Stimulated activated CD8-positive, alpha-beta memory T cell treated with anti-CD3 and anti-CD28 coated beads, Interleukin-12 subunit alpha, Interleukin-12 subunit beta, amount 100 ng/mL, for 24 hours (primary cell): Measurements from ENCODE around the gene FUBP1.
"Not testable (repeated sequence)": the region's sequence is repeated elsewhere in the genome, so short reads cannot be mapped to it uniquely, and the experiment has no call there.

Experiments used
- DNase-seq: peaks from one replicate; pipeline ENCODE4 v3.0.0-alpha.2; 2020; ENCODE audit errors: extremely low read depth

FUBP1 gene

DNA sequence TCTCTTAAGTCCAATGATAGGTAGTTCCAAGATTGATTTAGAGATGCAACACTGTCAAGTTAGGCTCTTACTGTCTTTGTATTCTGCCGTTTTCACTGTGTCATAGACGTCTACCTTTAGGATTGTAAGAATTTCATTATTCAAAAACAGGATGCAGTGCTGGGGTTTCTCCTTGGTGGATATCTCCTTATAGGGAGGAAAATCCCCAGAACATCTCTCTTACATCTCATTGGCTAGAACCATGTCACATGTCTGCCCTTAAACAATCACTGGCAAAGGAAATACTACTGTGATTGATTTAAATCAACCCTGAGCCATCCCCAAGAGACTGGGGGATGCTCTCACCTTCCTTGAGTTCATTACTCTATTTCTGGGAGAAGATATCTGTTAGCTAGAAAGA lies 10.9 kb upstream of the FUBP1 start:
- DNase-seq = no peak

DNA sequence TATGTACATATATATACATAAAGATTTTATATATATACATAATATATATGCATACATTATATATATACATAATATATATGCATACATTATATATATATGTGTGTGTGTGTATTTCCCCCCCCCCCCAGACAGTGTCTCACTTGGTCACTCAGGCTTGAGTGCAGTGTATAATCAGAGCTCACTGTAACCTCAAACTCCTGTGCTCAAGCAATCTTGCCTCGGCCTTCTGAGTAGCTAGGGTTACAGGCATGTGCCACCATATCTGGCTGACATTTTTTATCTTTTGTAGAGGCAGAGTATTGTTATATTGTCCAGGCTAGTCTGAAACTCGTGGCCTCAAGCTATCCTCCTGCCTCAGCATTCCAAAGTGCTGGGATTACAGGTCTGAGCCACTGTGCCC lies 9.0 kb upstream of the FUBP1 start:
- DNase-seq = no peak

DNA sequence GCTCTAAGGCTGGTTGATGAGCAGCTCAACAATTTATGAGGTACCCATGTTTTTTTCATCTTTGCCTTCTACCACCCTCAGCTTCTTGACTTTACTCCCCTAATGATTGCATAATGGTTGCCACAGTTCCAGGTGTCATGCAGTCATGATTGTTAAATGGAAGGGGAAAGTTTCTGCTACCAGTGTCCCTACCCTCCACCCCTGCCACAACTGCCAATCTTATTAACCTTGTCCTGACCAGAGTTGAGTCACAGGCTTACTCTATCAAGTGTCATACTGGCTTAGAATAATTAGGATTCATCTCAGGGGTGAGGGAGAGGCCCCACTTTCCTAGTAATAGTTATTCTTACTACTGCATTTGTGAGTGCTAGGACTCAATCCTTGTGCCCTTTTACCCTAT lies 7.9 kb upstream of the FUBP1 start:
- DNase-seq = no peak

DNA sequence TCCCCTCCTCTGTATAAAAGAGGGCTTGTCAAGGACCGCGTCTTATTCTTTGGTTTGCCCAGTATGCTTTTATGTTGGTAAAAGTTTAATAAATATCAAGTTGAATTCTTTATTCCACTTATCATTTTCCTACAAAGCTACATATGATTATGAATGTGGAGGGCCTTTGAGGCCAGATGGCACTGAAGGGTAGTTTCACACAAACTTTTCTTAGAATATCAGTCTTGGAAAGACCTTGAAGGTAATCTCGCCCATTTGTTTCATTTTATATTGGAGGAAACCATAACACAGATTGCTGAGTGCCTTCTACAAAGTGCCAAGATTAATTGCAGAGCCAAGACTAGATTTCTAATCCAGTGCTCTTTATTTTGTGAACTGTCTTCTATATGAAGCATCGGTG lies 5.8 kb upstream of the FUBP1 start:
- no peak for DNase-seq

DNA sequence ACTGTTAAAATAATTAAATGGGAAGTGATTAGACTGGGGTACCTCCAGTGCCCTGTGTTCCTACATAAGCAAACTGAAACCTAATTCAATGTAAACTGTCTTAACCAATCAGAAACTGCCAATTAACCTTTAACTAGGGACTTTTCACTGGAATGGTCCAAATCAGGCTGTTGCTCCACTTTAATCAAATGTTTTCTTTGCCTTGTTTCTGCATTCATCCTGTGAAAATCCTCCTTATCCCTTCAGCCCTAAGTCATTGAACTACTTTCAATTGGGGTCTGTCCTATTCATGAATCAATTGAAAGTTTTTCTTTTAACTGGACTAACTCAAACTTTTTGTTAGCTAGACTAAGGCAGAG lies 5.1 kb upstream of the FUBP1 start:
- no peak for DNase-seq

DNA sequence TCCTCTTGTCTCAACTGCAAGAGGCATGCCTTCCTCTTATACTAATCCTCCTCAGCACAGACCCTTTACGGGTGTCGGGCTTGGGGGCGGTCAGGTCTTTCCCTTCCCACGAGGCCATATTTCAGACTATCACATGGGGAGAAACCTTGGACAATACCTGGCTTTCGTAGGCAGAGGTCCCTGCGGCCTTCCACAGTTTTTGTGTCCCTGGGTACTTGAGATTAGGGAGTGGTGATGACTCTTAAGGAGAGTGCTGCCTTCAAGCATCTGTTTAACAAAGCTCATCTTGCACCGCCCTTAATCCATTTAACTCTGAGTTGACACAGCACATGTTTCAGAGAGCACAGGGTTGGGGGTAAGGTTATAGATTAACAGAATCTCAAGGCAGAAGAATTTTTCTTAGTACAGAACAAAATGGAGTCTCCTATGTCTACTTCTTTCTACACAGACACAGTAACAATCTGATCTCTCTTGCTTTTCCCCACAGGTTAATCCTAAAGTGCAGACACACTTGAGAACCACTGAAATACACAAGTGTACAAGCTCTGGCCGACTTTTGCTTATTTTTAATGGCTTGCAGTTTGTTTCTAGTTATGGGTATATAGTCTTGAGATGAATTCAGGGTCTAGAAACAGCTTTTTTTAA lies 4.6 kb upstream of the FUBP1 start:
- not testable (repeated sequence) for DNase-seq

DNA sequence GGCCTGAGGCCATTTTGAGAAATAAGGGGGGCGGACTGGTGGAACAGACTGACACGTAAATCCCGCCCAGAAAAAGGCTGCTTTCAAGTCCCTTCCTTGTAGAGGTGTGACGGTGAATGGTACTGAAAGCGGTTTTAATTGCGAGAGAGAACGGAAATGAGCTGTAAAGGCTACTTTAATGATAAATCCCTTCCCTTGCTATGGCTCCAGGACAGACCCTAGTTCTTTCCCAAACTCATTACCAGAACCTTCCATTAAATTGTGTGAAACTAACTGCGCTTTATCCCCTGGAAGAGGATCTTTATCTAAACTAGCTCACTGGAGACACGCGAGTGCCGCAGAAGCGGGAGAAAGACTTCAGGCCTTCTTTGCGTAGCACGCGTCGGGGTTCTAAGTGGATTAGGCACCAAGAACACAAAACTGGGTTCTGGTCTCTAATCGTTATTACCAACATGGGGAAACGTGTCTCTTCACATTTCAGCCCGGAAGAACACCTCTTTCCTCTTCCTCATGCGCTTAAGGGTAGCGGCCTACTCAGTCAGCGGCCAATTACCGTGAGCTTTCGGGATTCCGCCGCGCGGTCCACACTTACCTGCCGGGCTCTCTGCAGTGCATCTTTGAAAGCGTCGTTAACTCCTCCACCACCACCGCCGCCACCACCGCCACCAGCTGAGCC lies 441 bp downstream of the FUBP1 start:
- DNase-seq = peak; percentile 47

DNA sequence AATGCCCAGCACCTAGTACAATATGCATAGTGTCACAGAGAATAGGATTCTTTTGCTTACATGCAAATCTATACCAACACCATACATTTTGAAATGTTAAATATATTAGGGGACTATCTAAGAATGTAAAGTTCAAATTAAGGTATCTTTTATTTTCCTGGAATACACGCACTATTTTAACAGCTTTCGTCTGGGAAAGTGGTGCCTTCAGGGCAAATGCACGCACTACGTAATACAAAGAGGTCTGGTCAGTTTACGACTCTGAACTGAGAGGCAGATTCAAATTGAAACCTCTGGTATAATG lies 931 bp downstream of the FUBP1 start:
- DNase-seq = no peak

DNA sequence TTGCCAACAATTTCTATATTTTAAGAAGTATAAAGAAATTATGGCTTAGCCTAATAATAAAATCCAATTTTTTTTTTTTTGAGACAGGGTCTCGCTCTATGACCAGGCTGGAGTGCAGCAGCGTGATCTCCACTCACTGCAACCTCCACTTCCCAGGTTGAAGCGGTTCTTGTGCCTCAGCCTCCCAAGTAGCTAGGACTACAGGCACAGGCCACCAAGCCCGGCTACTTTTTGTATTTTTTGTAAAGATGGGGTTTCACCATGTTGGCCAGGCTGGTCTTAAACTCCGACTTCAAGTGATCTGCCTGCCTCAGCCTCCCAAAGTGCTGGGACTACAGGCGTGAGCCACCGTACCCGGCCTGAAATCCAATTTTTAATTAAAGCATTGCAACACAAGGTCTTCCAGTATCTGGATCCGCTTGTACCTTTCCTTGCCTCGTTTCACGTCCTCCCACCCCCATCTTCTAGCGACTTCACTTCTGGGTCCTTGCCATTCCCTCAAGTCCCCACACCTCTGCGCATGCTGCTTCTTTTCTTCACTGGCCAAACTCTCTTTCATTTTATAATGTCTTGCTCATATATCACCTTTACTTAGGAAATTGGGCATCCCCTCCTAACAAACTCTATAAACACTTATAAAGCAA lies 2.3 kb downstream of the FUBP1 start:
- DNase-seq = no peak

DNA sequence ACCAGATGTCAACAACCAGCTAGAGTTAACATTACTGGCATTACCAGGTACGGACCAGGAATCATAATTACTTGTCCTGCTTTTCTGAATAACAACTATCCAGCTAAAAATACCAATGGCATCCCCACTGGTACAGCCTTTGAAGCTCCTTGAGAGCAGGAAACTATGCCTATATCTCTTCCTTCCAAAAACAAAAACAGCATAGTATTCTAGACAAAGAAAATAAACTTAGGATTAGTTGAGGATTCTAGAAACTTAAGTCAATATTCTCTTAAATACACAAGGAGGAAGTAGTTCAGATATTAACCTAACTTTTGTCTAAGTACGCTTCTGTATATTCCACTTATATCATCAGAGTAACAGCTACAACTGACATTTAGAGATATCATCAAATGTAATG lies 3.0 kb downstream of the FUBP1 start:
- DNase-seq = no peak

DNA sequence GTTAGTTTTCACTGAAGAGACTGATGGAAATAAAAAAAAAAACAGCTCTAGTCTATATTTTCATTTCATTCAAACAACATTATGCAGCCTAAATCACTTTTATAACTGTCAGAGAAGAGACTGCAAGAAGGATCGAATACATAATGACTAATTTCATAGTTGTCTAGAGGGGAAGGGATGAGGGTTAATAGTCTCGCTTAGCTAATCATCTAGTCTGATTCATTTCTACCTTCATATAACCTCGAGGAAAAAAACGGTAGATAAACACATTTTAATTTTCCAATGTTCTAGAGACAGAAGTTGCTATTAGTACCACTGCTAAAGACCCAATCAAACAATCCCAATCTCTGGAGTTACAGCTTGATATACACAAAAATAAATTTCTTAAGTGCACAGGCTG lies 3.5 kb downstream of the FUBP1 start:
- no peak for DNase-seq

DNA sequence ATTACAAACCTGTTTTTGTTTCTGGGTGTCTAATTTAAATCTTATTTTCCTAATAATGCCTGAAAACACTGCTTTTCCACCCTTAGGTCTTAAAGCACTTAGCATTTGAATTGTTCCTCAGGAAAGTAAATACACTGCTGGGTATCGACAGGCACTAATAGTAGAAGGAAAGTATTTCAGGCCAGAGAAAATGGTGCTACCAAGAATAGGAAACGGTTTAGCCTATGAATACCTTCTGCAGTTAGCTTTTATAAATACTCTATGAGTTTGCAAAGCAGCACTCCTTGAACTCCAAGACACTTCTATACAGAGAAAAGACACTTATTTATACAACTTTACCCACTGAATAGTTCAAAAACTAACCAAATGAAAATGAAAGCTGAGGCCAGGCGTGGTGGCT lies 6.8 kb downstream of the FUBP1 start:
- DNase-seq = no peak

DNA sequence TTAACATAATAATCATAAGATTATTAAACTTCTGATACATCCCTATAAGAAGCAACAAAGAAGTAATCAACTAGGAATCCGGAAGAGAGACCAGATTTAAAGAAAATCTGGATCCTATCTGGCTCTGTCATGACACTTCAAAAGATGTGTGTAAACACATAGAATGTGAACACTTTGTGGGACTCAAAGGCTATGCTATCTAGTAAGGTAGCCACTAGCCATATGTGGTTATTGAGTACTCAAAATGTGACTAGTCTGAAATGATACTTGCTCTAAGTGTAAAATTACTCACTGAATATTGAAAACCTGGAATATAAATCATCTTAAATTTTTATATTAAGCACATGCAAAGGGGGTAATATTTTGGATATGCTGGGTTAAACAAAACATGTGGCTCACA lies 8.7 kb downstream of the FUBP1 start:
- no peak for DNase-seq

DNA sequence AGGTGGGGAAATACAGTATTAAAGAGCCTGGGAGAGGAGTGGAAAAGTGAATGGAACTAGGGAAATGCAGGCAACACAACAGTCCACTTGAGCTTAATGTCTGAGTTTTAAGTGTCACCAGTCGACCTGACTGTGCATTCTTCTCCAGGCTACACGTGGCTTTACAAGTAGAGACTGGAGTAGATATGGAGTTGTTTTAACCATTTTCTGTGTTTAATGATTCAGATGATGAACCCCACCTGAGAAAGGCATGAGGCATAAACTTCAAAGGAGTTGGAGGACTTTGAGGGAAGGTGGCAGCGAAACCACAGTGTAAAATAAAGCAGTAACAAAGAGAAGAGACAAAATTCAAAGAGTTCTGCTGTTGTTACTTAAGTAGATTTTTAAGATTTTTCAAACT lies 12.6 kb downstream of the FUBP1 start:
- no peak for DNase-seq

DNA sequence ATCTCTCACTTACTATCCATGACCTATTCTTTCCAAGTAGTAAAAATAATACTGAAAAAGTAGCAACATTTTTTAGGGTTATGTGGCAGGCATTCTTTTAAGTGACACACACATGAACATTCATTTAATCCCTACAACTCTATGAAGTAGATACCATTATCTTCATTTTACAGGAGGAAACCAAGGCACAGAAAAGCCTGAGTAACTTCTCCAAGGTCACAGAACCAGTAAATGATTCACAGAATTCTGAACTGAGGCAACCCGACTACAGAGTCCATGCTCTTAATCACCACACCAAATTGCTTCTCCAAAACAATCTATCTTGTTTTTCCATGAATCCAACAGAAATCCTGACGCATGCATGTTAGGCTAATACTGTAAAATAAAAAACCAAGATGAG lies 17.5 kb downstream of the FUBP1 start:
- no peak for DNase-seq

DNA sequence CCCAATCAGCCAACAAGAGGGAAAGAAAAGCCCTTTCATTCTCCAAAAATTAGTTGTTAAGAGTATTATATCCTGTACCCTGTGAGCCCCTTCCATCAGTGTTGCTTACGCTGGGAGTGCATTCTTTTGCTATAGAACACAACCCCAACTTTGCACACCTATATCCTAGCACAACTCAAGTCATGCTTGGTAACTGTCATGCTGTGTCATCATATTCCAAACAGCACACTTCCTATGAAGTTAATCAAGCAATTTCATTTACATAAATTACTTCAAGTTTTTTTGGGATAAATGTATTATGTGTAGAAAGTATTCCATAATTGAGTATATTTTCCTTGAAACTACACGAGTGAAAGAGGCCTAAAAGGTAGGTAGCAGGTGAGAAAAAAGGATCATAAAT lies 20.0 kb downstream of the FUBP1 start:
- DNase-seq = no peak

DNA sequence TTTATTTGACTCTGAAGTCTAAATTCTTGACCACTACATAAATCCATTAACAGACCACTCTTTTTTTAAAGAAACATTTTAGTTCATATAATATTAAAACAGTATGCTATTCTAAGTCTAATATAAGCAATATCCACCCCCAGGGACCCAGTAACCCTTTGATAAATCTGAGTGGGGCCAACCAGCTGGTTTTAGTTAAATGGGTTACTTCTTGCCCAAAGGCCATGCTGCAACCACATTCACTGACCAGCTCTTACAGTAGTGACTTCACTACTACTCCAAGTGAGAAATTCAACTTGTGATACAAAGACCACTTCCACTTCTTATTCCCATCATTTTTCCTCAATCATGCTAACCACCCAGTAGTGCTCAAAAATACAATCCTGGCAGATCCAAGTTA lies 20.5 kb downstream of the FUBP1 start:
- no peak for DNase-seq

DNA sequence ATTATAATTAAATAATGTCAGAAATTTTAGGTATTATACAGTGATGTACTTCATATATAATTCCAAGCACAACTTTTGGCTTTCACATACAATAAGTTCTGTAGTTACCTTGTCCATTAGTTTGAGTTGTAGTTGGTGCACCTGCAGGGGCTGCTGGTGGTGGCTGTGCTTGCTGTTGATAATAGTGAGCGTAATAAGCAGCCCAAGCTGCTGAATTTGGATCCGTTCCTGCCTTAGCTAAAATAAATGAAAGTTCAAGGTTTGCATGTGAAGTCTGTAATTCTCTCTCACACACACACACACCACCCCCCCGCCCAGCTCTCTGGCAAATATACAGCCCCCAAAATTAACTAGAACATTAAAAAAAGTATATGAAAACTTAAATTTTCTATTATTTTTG lies 22.4 kb downstream of the FUBP1 start:
- no peak for DNase-seq

DNA sequence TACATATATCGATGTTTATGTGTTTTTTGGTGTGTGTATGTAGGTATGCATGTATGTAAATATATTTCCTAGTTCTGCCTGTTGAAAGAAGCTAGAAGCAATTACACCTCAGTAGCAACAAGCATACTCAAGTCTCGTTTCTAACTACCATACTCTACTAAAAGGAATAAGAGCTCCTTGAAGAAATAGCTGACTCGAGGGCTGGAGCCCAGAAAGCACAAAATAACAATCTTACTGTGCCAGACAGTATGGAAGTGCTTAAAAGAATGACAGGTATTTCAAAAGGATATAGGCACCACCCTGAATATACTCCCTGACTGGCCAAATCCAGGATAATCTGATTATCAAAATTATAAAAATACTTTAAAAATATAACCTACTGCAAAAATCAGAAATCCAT lies 23.2 kb downstream of the FUBP1 start:
- no peak for DNase-seq

DNA sequence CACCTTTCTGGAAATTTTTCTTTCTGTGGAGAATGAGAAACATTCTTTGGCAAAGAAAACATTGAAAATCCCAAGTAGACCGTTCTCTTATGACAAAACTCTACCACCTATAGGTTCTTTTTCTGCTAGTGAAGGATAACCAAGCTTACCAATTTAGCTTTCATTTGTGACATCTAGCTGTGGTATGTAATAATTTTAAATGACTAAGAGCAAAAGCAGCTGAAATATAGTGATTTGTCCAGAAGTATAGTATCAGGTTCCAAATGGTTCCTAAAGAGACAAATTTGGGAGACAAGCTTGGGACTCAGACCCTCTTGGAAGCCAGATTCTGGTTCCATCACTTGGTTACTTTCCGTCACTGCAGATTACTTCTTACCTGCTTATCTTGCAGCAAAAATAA lies 24.4 kb downstream of the FUBP1 start:
- DNase-seq = no peak

DNA sequence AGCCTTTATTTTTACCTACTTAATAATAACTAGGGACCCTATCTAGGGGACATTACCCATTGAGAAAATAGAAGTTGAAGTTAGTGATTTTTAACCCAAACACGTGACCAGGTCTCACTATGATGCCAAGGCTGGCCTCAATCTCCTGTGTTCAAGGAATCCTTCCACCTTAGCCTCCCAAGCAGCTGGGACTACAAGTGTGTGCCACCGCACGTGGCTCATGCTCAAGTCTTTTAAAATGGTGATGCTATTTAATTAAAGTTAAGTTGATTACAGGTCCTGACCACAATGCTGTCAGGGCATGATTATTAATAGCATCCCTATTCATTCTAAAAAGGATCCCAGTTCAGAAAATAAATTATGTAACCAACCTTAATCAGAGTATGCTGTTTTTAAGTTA lies 25.0 kb downstream of the FUBP1 start:
- DNase-seq = no peak

DNA sequence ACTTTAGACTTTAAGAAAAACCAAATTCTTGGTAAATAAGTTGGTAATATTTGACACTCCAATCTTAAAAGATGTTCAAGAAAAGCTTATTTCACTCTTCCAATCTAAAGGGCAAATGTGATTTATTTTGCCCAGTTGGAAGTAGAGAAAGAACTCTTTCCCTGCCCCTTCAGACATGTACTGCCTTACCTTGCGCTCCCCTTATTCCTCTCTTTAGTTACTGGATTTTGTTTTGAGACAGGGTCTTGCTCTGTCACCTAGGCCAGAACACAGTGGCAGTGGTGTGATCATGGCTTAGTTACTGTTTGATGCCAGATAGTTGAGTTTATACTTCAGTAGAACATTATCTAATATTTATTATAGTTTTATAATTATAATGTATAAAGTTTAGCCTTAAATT lies 27.5 kb downstream of the FUBP1 start:
- DNase-seq = no peak

DNA sequence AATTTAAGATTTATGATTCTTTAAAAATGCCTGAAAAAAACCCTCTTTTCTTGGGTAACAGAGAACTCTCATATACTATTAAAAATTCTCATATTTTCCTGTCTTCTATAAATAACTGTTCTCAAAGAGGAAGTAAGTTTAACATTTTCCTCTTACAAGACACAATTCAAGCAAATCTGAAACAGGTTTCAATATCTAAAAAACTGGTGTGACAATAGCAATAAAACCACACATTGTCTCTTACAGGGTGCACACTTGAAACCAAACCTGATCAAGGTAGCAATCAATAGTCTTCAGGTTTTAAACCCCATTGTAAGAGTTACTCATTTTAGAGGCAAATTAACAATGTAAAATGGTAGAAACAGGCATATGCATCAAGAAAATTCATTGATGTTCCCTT lies 28.0 kb downstream of the FUBP1 start:
- DNase-seq = no peak
